Parathyroid adenoma (tissue), 2 donors: Measurements from ENCODE around the gene C2orf76.

Experiments used
- H2AFZ ChIP-seq: fragments of 300-600 bp; sonication (generic); one replicate; pipeline ENCODE4 v1.7.0; 2017; ENCODE audit warnings: antibody characterized with exemption, mild to moderate bottlenecking
- H3K27ac ChIP-seq: fragments of 300-600 bp; sonication (generic); one replicate; pipeline ENCODE4 v1.7.0; 2017
- H3K27me3 ChIP-seq: fragments of 300-600 bp; sonication (generic); one replicate; pipeline ENCODE4 v1.7.0; 2017; ENCODE audit warnings: low read length; ENCODE audit not compliant: control insufficient read depth, insufficient read depth
- H3K36me3 ChIP-seq: fragments of 300-600 bp; sonication (generic); one replicate; pipeline ENCODE4 v1.7.0; 2017; ENCODE audit warnings: low read length; ENCODE audit not compliant: control insufficient read depth, insufficient read depth
- H3K4me1 ChIP-seq: fragments of 300-600 bp; sonication (generic); one replicate; pipeline ENCODE4 v1.7.0; 2017; ENCODE audit warnings: control low read depth
- H3K4me2 ChIP-seq: fragments of 300-600 bp; sonication (generic); one replicate; pipeline ENCODE4 v1.7.0; 2017; ENCODE audit warnings: low read length
- H3K4me3 ChIP-seq: fragments of 300-600 bp; sonication (generic); one replicate; pipeline ENCODE4 v1.7.0; 2017; ENCODE audit warnings: low read depth, low read length
- H3K79me2 ChIP-seq: fragments of 300-600 bp; sonication (generic); one replicate; pipeline ENCODE4 v1.7.0; 2017; ENCODE audit warnings: control low read depth
- H3K9ac ChIP-seq: fragments of 300-600 bp; sonication (generic); one replicate; pipeline ENCODE4 v1.7.0; 2017; ENCODE audit warnings: mild to moderate bottlenecking
- H3K9me3 ChIP-seq: fragments of 300-600 bp; sonication (generic); one replicate; pipeline ENCODE4 v1.7.0; 2017; ENCODE audit warnings: low read length; ENCODE audit not compliant: control insufficient read depth
- CTCF ChIP-seq: fragments of 300-600 bp; sonication (generic); IDR thresholded peaks from one replicate; pipeline ENCODE4 v1.7.0; 2017; ENCODE audit warnings: antibody characterized with exemption, mild to moderate bottlenecking
- donor health status: primary hyperparathyroidism.

Gene C2orf76

GRCh38 chr2:119261493-119262225, 105.0 kb downstream of the C2orf76 start:
- Histone ChIP-seq H3K9me3 (no peaks in the 10 kb centered on the region), H3K27ac (no peak overlapping the region), H3K36me3 (no peaks in the 10 kb centered on the region), H3K4me2 (no peak overlapping the region), H3K79me2 (no peaks in the 10 kb centered on the region), H3K4me1 (peaks cover 4% of the 10 kb centered on the region), H2AFZ (no peak overlapping the region), H3K27me3 (no peaks in the 10 kb centered on the region), H3K4me3 (no peak overlapping the region), H3K9ac (no peak overlapping the region)
- no peak for TF ChIP-seq CTCF

GRCh38 chr2:119260646-119261492, 105.8 kb downstream of the C2orf76 start:
- Histone ChIP-seq H2AFZ (no peak overlapping the region), H3K4me1 (peaks cover 4% of the 10 kb centered on the region), H3K79me2 (no peaks in the 10 kb centered on the region), H3K9me3 (no peaks in the 10 kb centered on the region), H3K36me3 (no peaks in the 10 kb centered on the region), H3K27ac (no peak overlapping the region), H3K27me3 (no peaks in the 10 kb centered on the region), H3K4me2 (no peak overlapping the region), H3K9ac (no peak overlapping the region), H3K4me3 (no peak overlapping the region)
- no peak for TF ChIP-seq CTCF

GRCh38 chr2:119259296-119259860, 107.3 kb downstream of the C2orf76 start:
- H3K4me3 ChIP-seq: no peak overlapping the region
- TF ChIP-seq CTCF: no peak

GRCh38 chr2:119257198-119257597, 109.4 kb downstream of the C2orf76 start:
- Histone ChIP-seq H3K79me2 (no peaks in the 10 kb centered on the region), H3K4me2 (no peak overlapping the region), H3K9ac (no peak overlapping the region), H2AFZ (no peak overlapping the region), H3K36me3 (no peaks in the 10 kb centered on the region), H3K27ac (no peak overlapping the region), H3K9me3 (no peaks in the 10 kb centered on the region), H3K27me3 (no peaks in the 10 kb centered on the region), H3K4me1 (peaks cover 2% of the 10 kb centered on the region), H3K4me3 (no peak overlapping the region)
- TF ChIP-seq CTCF: no peak

More at GRCh38 chr2:119259296-119259860, 107.3 kb downstream of the C2orf76 start:
- H3K36me3 ChIP-seq: no peaks in the 10 kb centered on the region
- H2AFZ ChIP-seq: no peak overlapping the region
- H3K4me1 ChIP-seq: no peaks in the 10 kb centered on the region
- H3K9ac ChIP-seq: no peak overlapping the region
- H3K4me2 ChIP-seq: no peak overlapping the region
- no peaks in the 10 kb centered on the region for H3K79me2 ChIP-seq
- H3K9me3 ChIP-seq: no peaks in the 10 kb centered on the region
- no peak overlapping the region for H3K27ac ChIP-seq
- no peaks in the 10 kb centered on the region for H3K27me3 ChIP-seq
